Natural killer cell (primary cell): ENCODE measurements around the gene TUBA1A. TPM values are rescaled to one million over a fixed set of nuclear protein-coding genes. Genes with fewer than 3 reads are reported as not detected.

Experiments used
- ATAC-seq, 3 donors: fragments of 150-1000 bp in 2 of 3; fragments of 200-7000 bp in 1 of 3; cut with Tn5 transposase; 1 replicate in 1 of 3; 2 replicates in 2 of 3; pipeline ENCODE4 v1.10.0; 2021; ENCODE audit warnings: mild to moderate bottlenecking in 2 of 3, moderate library complexity in 2 of 3
- DNase-seq, 2 donors: peaks; one replicate each; pipeline versions ENCODE4 v3.0.0 to v3.0.0-alpha.2; 2013 to 2021; ENCODE audit warnings: mixed read lengths in 1 of 2
- H3K27ac ChIP-seq: one replicate; pipeline ENCODE4 v1.5.1; 2013; ENCODE audit warnings: mild to moderate bottlenecking, low read length
- H3K27me3 ChIP-seq: one replicate; pipeline ENCODE4 v1.6.1; 2013; ENCODE audit warnings: low read length; ENCODE audit not compliant: control insufficient read depth, insufficient read depth
- H3K36me3 ChIP-seq: one replicate; pipeline ENCODE4 v1.6.1; 2013; ENCODE audit warnings: low read length; ENCODE audit not compliant: control insufficient read depth, insufficient read depth
- H3K4me1 ChIP-seq: one replicate; pipeline ENCODE4 v1.6.1; 2013; ENCODE audit warnings: low read length; ENCODE audit not compliant: control insufficient read depth, insufficient read depth
- H3K4me3 ChIP-seq: one replicate; pipeline ENCODE4 v1.5.1; 2013; ENCODE audit warnings: low read length
- H3K9me3 ChIP-seq: one replicate; pipeline ENCODE4 v1.6.1; 2013; ENCODE audit warnings: low read length; ENCODE audit not compliant: control insufficient read depth, insufficient read depth
- H3K27ac Mint-ChIP-seq, 2 donors: one replicate each; pipeline ENCODE4 v1.8.0; 2022; ENCODE audit warnings: mild to moderate bottlenecking in 2 of 2, mixed read lengths in 2 of 2, moderate library complexity in 1 of 2
- H3K27me3 Mint-ChIP-seq, 2 donors: one replicate each; pipeline ENCODE4 v1.8.0; 2022; ENCODE audit warnings: low read depth in 2 of 2, mixed read lengths in 2 of 2
- H3K36me3 Mint-ChIP-seq: one replicate; pipeline ENCODE4 v1.8.0; 2022; ENCODE audit warnings: mixed read lengths
- H3K4me1 Mint-ChIP-seq, 2 donors: one replicate each; pipeline ENCODE4 v1.8.0; 2022; ENCODE audit warnings: mixed read lengths in 2 of 2
- H3K4me3 Mint-ChIP-seq: one replicate; pipeline ENCODE4 v1.8.0; 2022; ENCODE audit warnings: mild to moderate bottlenecking, moderate library complexity, mixed read lengths
- H3K9me3 Mint-ChIP-seq, 2 donors: one replicate each; pipeline ENCODE4 v1.8.0; 2022; ENCODE audit warnings: mixed read lengths in 2 of 2
- CTCF ChIP-seq: fragments of 200-600 bp; IDR thresholded peaks from one replicate; pipeline ENCODE4 v1.8.0; 2022; ENCODE audit warnings: antibody characterized with exemption
- WGBS: methylation state at CpG from one replicate; pipeline ENCODE4 v1.1.7; 2013; ENCODE audit warnings: missing lambda C conversion rate; ENCODE audit not compliant: insufficient coverage; 5-methylcytosine and 5-hydroxymethylcytosine counted together
- intact Hi-C: fragments of 100-400 bp; cut with micrococcal nuclease; formaldehyde crosslinking; loops from one replicate; pipeline ENCODE4 v1.14.2; 2022
- total RNA-seq, 4 donors: library from RNA; stranded (reverse); fragments of 120-200 nt in 1 of 4; gene quantifications; one replicate each; pipeline versions ENCODE4 v1.2.3 to v1.2.4, GENCODE V29; 2013 to 2022

Gene TUBA1A
- total RNA-seq, 3 donors from 2014 or later (not counting 1 experiment from before 2014, with no cell fraction given): 129 to 403 (median 182) TPM

DNA sequence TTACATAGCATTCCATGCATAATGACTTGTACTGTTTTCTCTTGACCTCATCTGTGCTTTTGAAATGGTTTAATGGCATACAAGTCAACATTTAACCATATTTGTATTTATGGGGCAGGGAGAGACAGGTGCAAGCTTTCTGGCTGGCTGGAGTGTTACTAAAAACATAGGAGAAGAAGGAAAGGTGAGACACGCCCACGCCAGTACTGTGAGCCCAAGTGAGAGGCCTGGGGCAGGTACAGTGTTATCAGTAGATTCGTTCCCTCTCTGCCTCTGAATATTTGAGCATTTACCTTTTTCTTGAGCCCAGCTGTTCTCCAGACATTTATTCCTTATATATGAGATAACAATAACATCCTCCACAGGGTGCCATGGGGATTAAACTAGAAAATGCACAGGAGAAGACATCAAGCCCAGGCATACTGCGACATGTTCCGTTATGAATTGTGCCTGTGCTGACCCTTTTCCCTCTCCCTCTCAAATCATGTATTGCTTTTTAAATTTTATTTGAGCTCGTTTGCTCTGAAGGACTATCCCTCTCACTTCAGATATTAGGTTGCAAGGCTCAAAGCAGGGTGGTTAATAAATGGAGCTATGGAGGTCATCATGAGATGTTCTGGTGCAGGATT lies 41.4 kb upstream of the TUBA1A start:
- no peaks in the 10 kb centered on the region for H3K36me3 Mint-ChIP-seq
- H3K27me3 Mint-ChIP-seq: no peaks in the 10 kb centered on the region
- ATAC-seq: no peak
- no peak overlapping the region for H3K27ac Mint-ChIP-seq
- no peak overlapping the region for H3K27ac ChIP-seq
- no peak for DNase-seq
- no peaks in the 10 kb centered on the region for H3K9me3 Mint-ChIP-seq
- TF ChIP-seq CTCF: no peak
- intact Hi-C loops: no loop called here
- peaks cover 19% of the 10 kb centered on the region for H3K4me1 ChIP-seq
- peaks cover 0 to 13% of the 10 kb centered on the region in 2 donors for H3K4me1 Mint-ChIP-seq
- no peak overlapping the region for H3K4me3 ChIP-seq
- H3K9me3 ChIP-seq: no peaks in the 10 kb centered on the region
- H3K36me3 ChIP-seq: no peaks in the 10 kb centered on the region
- no peak overlapping the region for H3K4me3 Mint-ChIP-seq
- 96% methylated on average over 5 of the region's 6 CpGs for WGBS
- no peaks in the 10 kb centered on the region for H3K27me3 ChIP-seq

DNA sequence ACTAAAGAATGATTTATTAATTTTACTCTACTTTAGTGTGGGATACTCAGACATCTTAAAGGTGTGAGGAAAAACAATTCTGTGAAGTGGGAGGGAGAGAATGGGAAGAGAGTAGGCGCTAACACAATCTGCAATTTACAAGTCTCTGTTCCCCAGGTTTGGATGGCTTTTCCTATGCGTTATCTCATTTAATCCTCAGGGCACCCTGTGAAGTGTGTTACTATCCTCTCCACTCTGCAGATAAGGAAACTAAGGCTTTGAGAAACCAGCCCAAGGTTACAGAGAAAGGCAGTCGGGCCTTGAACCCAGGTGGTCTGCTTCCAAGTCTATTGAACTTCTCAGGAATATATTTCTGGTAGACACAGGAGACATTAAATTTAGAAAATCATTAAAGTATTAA lies 39.8 kb upstream of the TUBA1A start:
- DNase-seq (no peak), ATAC-seq (no peak)
- Histone ChIP-seq H3K27ac (no peak overlapping the region), H3K36me3 (no peaks in the 10 kb centered on the region), H3K4me1 (peaks cover 12% of the 10 kb centered on the region), H3K4me3 (no peak overlapping the region), H3K27me3 (no peaks in the 10 kb centered on the region), H3K9me3 (no peaks in the 10 kb centered on the region)
- WGBS: 100% methylated on average over 2 of the region's 3 CpGs
- no peak for TF ChIP-seq CTCF
- H3K4me3 Mint-ChIP-seq: no peak overlapping the region
- H3K9me3 Mint-ChIP-seq: no peaks in the 10 kb centered on the region
- peaks cover 0 to 4% of the 10 kb centered on the region in 2 donors for H3K27me3 Mint-ChIP-seq
- intact Hi-C loops: no loop called here
- no peaks in the 10 kb centered on the region for H3K36me3 Mint-ChIP-seq
- H3K4me1 Mint-ChIP-seq: peaks cover 0 to 4% of the 10 kb centered on the region in 2 donors
- H3K27ac Mint-ChIP-seq: no peak overlapping the region

DNA sequence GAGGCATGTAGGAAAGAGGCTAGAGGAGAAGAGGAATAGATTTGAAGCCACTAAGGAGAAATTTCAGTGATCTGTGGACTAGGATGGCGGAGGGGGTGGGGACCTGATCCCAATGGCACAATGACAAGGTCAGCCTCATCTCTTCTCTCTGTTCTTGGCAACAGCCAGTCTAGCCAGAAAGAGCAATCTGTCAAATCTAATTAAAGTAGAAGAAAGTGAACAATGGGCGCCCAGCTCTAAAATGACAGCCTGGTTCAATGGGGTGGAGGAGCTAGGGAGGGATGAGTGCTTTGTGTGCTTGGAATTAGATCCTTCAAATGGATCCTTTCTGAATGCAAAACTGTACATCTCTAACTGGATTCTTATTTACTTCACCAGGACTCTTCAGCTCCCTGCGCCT lies 38.8 kb upstream of the TUBA1A start:
- Mint-ChIP-seq H3K27ac (no peak overlapping the region), H3K36me3 (no peaks in the 10 kb centered on the region), H3K9me3 (no peaks in the 10 kb centered on the region), H3K27me3 (peaks cover 0 to 4% of the 10 kb centered on the region in 2 donors), H3K4me3 (no peak overlapping the region), H3K4me1 (no peaks in the 10 kb centered on the region)
- H3K27me3 ChIP-seq: no peaks in the 10 kb centered on the region
- no peak overlapping the region for H3K4me3 ChIP-seq
- no peaks in the 10 kb centered on the region for H3K36me3 ChIP-seq
- TF ChIP-seq CTCF: no peak
- peaks cover 7% of the 10 kb centered on the region for H3K4me1 ChIP-seq
- no peak for DNase-seq
- H3K27ac ChIP-seq: no peak overlapping the region
- no peak for ATAC-seq
- 97% methylated on average over 2 of the region's 3 CpGs for WGBS
- intact Hi-C loops: no loop called here
- H3K9me3 ChIP-seq: no peaks in the 10 kb centered on the region

DNA sequence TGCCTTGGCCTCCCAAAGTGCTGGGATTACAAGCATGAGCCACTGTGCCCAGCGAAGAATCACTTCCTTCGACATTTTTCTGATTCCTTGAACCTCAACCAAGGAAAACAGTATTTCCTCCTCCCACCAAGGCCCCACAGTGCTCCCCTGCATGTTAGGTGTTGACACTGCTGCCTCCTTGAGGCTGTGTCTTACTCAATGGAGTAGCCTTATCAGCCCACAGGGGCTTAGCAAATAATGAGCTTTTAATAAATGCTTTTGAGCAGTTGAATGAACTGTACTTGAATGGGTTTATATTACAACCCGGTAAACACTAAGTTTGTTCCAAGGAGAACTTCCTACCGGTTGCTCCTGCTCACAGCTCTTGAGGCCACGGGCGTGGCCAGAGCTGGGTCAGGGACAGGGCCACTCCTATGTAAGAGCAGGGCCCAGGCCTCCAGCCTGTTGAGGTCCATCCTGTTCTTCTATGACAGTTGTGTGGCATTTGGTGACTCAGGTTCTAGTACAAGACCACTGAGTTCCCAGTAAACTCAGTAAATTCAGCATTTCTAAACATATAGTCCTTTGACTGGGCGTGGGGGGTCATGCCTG lies 36.8 kb upstream of the TUBA1A start:
- Mint-ChIP-seq H3K27ac (no peak overlapping the region), H3K4me3 (no peak overlapping the region), H3K36me3 (no peaks in the 10 kb centered on the region), H3K9me3 (no peaks in the 10 kb centered on the region), H3K4me1 (no peaks in the 10 kb centered on the region), H3K27me3 (peaks cover 0 to 7% of the 10 kb centered on the region in 2 donors)
- DNase-seq (no peak), ATAC-seq (no peak)
- no peak for TF ChIP-seq CTCF
- Histone ChIP-seq H3K9me3 (no peaks in the 10 kb centered on the region), H3K27me3 (no peaks in the 10 kb centered on the region), H3K4me1 (peaks cover 3% of the 10 kb centered on the region), H3K4me3 (no peak overlapping the region), H3K27ac (no peak overlapping the region), H3K36me3 (no peaks in the 10 kb centered on the region)
- intact Hi-C loops: no loop called here
- WGBS: 90% methylated on average over 7 of the region's 7 CpGs
